ENCODE measurements around the gene STX8.

Gene STX8

DNA sequence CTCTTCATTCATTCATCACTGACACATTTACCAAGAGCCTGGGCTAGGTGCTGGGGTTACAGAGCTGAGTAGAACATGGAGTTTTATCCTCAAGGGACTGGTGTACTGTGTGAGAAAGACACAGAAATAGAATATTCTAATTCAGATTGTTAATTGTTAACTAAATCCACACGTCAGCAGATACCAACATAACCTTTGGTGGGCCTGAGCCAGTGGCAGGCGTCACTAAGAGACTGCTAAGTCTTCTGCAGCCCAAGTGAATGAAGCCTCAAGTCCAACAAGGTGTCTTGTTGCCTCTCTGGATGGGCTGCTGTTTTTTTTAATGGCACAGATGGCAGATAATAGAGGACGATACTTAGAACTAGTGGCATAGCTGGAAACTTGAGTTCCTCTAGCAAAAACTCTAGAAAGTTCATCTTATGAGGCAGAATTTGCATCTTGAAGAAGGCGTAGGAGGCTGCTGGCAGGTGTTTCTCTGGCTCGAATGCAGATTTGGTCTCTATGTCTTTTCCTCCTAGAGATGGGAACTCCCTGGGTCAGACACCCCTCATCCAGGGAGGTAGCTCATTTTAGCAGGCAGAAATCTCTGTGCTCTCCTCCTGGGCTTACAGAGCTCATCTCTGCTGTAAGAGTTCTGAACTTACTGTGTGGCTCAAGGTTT is 374.8 kb downstream of the STX8 start:
- in situ Hi-C loops (cut with HindIII; ENCODE audit: low sequenced_read_pairs) = no loop called here

Measured in endothelial cell of hepatic sinusoid (primary cell).